Stimulated activated naive CD4-positive, alpha-beta T cell (primary cell): ENCODE measurements around the gene RASSF8.

Experiments used
- DNase-seq, 6 experiments: peaks; one replicate each; lab custom pipeline; 2025; lab: John Stamatoyannopoulos, UW

The RASSF8 gene

DNA sequence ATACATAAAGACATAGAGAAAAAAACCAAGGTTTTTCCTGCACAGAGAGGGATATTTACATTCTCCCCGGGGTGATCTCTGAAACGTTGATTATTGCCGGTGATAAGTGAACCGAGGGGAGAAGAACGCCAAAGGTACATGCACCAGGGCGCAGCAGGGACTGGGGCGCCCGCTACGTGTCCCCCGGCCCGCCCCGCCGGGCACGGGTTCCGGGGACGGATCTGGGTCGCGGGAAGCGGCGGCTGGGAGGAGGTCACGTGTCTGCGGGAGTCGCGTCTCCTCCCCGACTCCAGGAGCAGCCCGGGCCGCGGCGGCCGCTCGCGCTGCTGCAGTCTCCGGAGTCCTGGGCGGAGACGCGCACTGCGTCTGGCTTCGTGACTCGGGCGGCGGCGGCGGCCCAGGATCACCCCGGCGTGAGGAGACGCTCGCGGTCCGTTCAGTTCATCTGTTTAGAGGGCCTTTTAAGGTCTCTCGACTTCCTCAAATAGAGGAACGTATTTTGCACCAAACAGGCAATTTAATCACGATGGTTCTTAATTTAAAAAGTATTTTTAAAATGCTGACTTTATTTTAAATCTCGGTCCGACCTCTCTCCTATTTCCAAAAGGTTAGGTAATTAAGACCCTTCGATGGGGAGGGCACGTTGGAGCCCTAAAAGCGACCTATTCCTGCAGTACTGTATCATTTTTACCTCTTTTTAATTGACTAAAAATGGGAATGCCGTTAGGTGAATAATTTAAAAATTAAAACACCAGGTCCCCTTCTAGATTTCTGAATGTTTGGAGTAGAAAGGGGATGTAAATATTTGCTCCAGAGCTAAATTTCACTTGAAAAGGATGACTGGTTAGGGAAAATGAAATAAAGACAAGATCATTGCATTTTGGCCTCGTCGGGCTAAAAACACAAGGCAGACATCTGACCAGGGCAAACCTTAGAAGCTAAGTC is 168.1 kb downstream of the RASSF8 start:
- DNase-seq, result peak in 2 of 6 experiments; percentile 4 to 37

DNA sequence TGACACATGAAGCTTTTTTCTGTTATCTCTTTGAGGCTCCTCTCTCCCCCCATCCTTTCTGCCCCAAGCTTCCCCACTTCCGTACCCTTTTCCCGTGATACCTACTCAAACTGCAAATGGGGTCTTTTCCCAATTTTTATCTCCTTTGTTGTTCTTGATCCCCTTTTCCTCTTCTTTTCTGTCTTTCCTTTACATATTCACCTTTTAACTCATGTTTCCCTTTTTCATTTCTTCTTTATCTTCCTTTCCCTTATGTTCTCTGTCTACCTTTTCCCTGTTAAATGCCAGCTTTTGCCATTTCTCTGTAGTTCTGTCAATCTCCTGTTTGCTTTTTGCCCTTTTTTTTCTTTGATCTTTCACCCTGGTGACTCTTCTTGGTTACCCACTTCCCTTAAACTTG is 168.9 kb downstream of the RASSF8 start:
- DNase-seq, result no peak

DNA sequence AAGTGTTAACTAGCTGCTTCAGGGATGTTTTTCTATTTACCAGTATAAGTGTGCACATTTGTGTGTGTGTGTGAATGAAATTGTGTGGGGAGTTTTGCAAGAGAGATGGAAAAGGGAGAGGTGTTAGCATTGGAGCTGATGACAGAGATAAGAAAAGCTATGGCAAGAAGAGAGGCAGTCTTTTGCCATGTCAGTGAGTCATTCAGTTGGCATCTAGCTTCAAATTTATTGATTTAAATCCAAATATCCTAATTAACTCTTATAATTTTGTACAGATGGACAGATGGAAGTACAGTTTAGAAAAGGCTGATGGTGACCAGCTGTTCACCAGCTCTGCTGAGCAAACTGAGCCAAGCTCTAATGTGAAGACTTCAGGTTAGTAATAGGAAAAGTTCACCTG is 169.7 kb downstream of the RASSF8 start:
- DNase-seq, result no peak
